GM23338 (cell line): ENCODE data around the gene YTHDF2.

Source experiments
- CREB1 ChIP-seq: fragments of 250-450 bp; sonication (Bioruptor Pico); IDR thresholded peaks from 2 replicates; pipeline ENCODE4 v1.5.0; 2020; ENCODE audit warnings: low read depth, mild to moderate bottlenecking, moderate library complexity
- CTCF ChIP-seq, 2 experiments: fragments of 200-600 bp in 1 of 2; sonication (generic) in 1 of 2; conservative IDR thresholded peaks; 2 replicates each; pipeline versions ENCODE4 v1.5.1 to v1.6.1; 2016 to 2017; ENCODE audit warnings: antibody characterized with exemption in 2 of 2, low read depth in 2 of 2, mild to moderate bottlenecking in 2 of 2, moderate library complexity in 1 of 2
- ETS1 ChIP-seq: IDR thresholded peaks from 2 replicates; pipeline ENCODE4 v1.6.1; 2016; ENCODE audit warnings: antibody characterized with exemption
- EZH2 ChIP-seq: fragments of 200-600 bp; sonication (generic); IDR thresholded peaks from one replicate; pipeline ENCODE4 v1.8.0; 2017; ENCODE audit warnings: antibody characterized with exemption, mild to moderate bottlenecking, low read depth; ENCODE audit not compliant: unreplicated experiment
- EZH2phosphoT487 ChIP-seq: fragments of 200-600 bp; sonication (generic); IDR thresholded peaks from one replicate; pipeline ENCODE4 v1.8.1; 2018; ENCODE audit warnings: antibody characterized with exemption; ENCODE audit not compliant: unreplicated experiment
- JUNB ChIP-seq: IDR thresholded peaks from one replicate; pipeline ENCODE4 v1.6.1; 2016; ENCODE audit warnings: antibody characterized with exemption; ENCODE audit not compliant: unreplicated experiment
- NANOG ChIP-seq: IDR thresholded peaks from 2 replicates; pipeline ENCODE4 v1.6.1; 2016; ENCODE audit warnings: antibody characterized with exemption, borderline replicate concordance
- POLR2AphosphoS5 ChIP-seq: IDR thresholded peaks from 2 replicates; pipeline ENCODE4 v1.6.1; 2016; ENCODE audit warnings: antibody characterized with exemption, low read depth
- REST ChIP-seq: IDR thresholded peaks from one replicate; pipeline ENCODE4 v1.6.1; 2018; ENCODE audit warnings: antibody characterized with exemption; ENCODE audit not compliant: unreplicated experiment
- ZNF114 ChIP-seq: fragments of 250-450 bp; sonication (Bioruptor Pico); IDR thresholded peaks from 2 replicates; pipeline ENCODE4 v1.5.0; 2020; ENCODE audit warnings: mild to moderate bottlenecking, moderate library complexity
- ZNF462 ChIP-seq: fragments of 250-450 bp; sonication (Bioruptor Pico); IDR thresholded peaks from 2 replicates; pipeline ENCODE4 v1.5.0; 2020; ENCODE audit warnings: mild to moderate bottlenecking, moderate library complexity

GRCh38 chr1:28813931-28814465 lies 77.3 kb downstream of the YTHDF2 start:
- TF ChIP-seq EZH2 (no peak), POLR2AphosphoS5 (no peak), JUNB (no peak), ZNF114 (CRISPR knock-in tag) (no peak), EZH2phosphoT487 (no peak), CTCF (conservative IDR thresholded peaks at IDR 0.05; ENCODE audit: low read depth in 2 of 2) (no peak), ZNF462 (CRISPR knock-in tag) (no peak), CREB1 (CRISPR knock-in tag) (no peak), ETS1 (no peak), REST (no peak), NANOG (no peak)
